Cerebellar nuclear complex (tissue), 1 donor: ENCODE results near the gene GNAO1.

ENCODE experiments used
- DNase-seq, 2 experiments: peaks; one replicate each; lab custom pipeline; 2025; lab: John Stamatoyannopoulos, UW

The GNAO1 gene

GRCh38 chr16:56399486-56399885, 208.2 kb downstream of the GNAO1 start:
- DNase-seq: no peak

- DNase-seq: no peak
These were observed 209.2 kb downstream of the GNAO1 start for GRCh38 chr16:56400458-56400857.

- DNase-seq: no peak
These were observed 210.2 kb downstream of the GNAO1 start for GRCh38 chr16:56401482-56401881.

- no peak for DNase-seq
These were observed 214.8 kb downstream of the GNAO1 start for GRCh38 chr16:56405977-56406672.
